Measurements from ENCODE around the gene ANKRD44.

ANKRD44 gene

GRCh38 chr2:197215748-197216360, 94.7 kb downstream of the ANKRD44 start:
- Histone ChIP-seq H3K23ac (ENCODE audit: low read length) (no peak overlapping the region), H3K36me3 (ENCODE audit: control insufficient read depth in 1 of 2, insufficient read depth in 2 of 2, low read length in 2 of 2) (no peaks in the 10 kb centered on the region), H4K12ac (ENCODE audit: low read depth, low read length) (no peak overlapping the region), H3K4me2 (ENCODE audit: low read length) (no peak overlapping the region), H4K8ac (ENCODE audit: low read depth, low read length) (no peak overlapping the region), H3K18ac (ENCODE audit: low read length) (no peak overlapping the region), H3K9ac (ENCODE audit: low read length) (no peak overlapping the region), H3K79me1 (ENCODE audit: low read length) (no peaks in the 10 kb centered on the region), H2BK5ac (ENCODE audit: low read depth, low read length, poor library complexity) (no peak overlapping the region), H2AFZ (ENCODE audit: insufficient read depth, low read length, poor library complexity) (no peak overlapping the region), H3K4ac (ENCODE audit: low read depth, low read length) (no peak overlapping the region), H3K27me3 (ENCODE audit: insufficient read depth, low read length) (no peaks in the 10 kb centered on the region), H3K14ac (ENCODE audit: low read length) (no peak overlapping the region), H2AK5ac (ENCODE audit: low read length) (no peak overlapping the region), H3K9me3 (ENCODE audit: insufficient read depth, low read depth, low read length) (no peaks in the 10 kb centered on the region), H3K4me1 (ENCODE audit: control insufficient read depth in 1 of 2, insufficient read depth in 2 of 2, low read length in 2 of 2) (no peaks in the 10 kb centered on the region), H2BK12ac (ENCODE audit: low read length) (no peak overlapping the region), H4K91ac (ENCODE audit: low read depth, low read length) (no peak overlapping the region), H2BK120ac (ENCODE audit: insufficient read depth, low read length, poor library complexity) (no peak overlapping the region), H3K27ac (ENCODE audit: low read depth, low read length) (no peak overlapping the region), H3K4me3 (ENCODE audit: low read depth, low read length) (no peak overlapping the region), H3K79me2 (ENCODE audit: control insufficient read depth, insufficient read depth, low read length, poor library complexity) (no peaks in the 10 kb centered on the region)
- no peak for DNase-seq
- no CpG with 5 or more reads among the region's 3 CpGs for WGBS (ENCODE audit: extremely low coverage, insufficient coverage, insufficient read length)

GRCh38 chr2:197212344-197213262, 98.0 kb downstream of the ANKRD44 start:
- no peak overlapping the region for H3K14ac ChIP-seq (ENCODE audit: low read length)
- H3K4me1 ChIP-seq (ENCODE audit: control insufficient read depth in 1 of 2, insufficient read depth in 2 of 2, low read length in 2 of 2) = peaks cover 5 to 6% of the 10 kb centered on the region in 2 experiments
- H3K27me3 ChIP-seq (ENCODE audit: insufficient read depth, low read length) = no peaks in the 10 kb centered on the region
- WGBS (ENCODE audit: extremely low coverage, insufficient coverage, insufficient read length) = no CpG with 5 or more reads among the region's 8 CpGs
- no peak overlapping the region for H2BK5ac ChIP-seq (ENCODE audit: low read depth, low read length, poor library complexity)
- no peaks in the 10 kb centered on the region for H3K36me3 ChIP-seq (ENCODE audit: control insufficient read depth in 1 of 2, insufficient read depth in 2 of 2, low read length in 2 of 2)
- H4K8ac ChIP-seq (ENCODE audit: low read depth, low read length) = no peak overlapping the region
- no peak overlapping the region for H4K91ac ChIP-seq (ENCODE audit: low read depth, low read length)
- no peaks in the 10 kb centered on the region for H3K9me3 ChIP-seq (ENCODE audit: insufficient read depth, low read depth, low read length)
- DNase-seq = no peak
- no peak overlapping the region for H3K4me3 ChIP-seq (ENCODE audit: low read depth, low read length)
- no peak overlapping the region for H3K23ac ChIP-seq (ENCODE audit: low read length)
- no peak overlapping the region for H4K12ac ChIP-seq (ENCODE audit: low read depth, low read length)
- no peak overlapping the region for H3K4ac ChIP-seq (ENCODE audit: low read depth, low read length)
- H3K27ac ChIP-seq (ENCODE audit: low read depth, low read length) = no peak overlapping the region
- H2BK120ac ChIP-seq (ENCODE audit: insufficient read depth, low read length, poor library complexity) = no peak overlapping the region
- no peak overlapping the region for H3K4me2 ChIP-seq (ENCODE audit: low read length)
- no peak overlapping the region for H2AFZ ChIP-seq (ENCODE audit: insufficient read depth, low read length, poor library complexity)
- H3K79me1 ChIP-seq (ENCODE audit: low read length) = no peaks in the 10 kb centered on the region
- no peaks in the 10 kb centered on the region for H3K79me2 ChIP-seq (ENCODE audit: control insufficient read depth, insufficient read depth, low read length, poor library complexity)
- no peak overlapping the region for H2BK12ac ChIP-seq (ENCODE audit: low read length)
- H3K9ac ChIP-seq (ENCODE audit: low read length) = no peak overlapping the region
- H2AK5ac ChIP-seq (ENCODE audit: low read length) = no peak overlapping the region
- no peak overlapping the region for H3K18ac ChIP-seq (ENCODE audit: low read length)

GRCh38 chr2:197211881-197212342, 98.7 kb downstream of the ANKRD44 start:
- Histone ChIP-seq H3K4ac (ENCODE audit: low read depth, low read length) (no peak overlapping the region), H3K14ac (ENCODE audit: low read length) (no peak overlapping the region), H3K4me2 (ENCODE audit: low read length) (no peak overlapping the region), H3K79me1 (ENCODE audit: low read length) (no peaks in the 10 kb centered on the region), H2AFZ (ENCODE audit: insufficient read depth, low read length, poor library complexity) (no peak overlapping the region), H3K27me3 (ENCODE audit: insufficient read depth, low read length) (no peaks in the 10 kb centered on the region), H2BK120ac (ENCODE audit: insufficient read depth, low read length, poor library complexity) (no peak overlapping the region), H3K18ac (ENCODE audit: low read length) (no peak overlapping the region), H4K8ac (ENCODE audit: low read depth, low read length) (no peak overlapping the region), H2BK12ac (ENCODE audit: low read length) (no peak overlapping the region), H3K36me3 (ENCODE audit: control insufficient read depth in 1 of 2, insufficient read depth in 2 of 2, low read length in 2 of 2) (no peaks in the 10 kb centered on the region), H3K23ac (ENCODE audit: low read length) (no peak overlapping the region), H2AK5ac (ENCODE audit: low read length) (no peak overlapping the region), H3K27ac (ENCODE audit: low read depth, low read length) (no peak overlapping the region), H3K4me1 (ENCODE audit: control insufficient read depth in 1 of 2, insufficient read depth in 2 of 2, low read length in 2 of 2) (peaks cover 5 to 6% of the 10 kb centered on the region in 2 experiments), H4K91ac (ENCODE audit: low read depth, low read length) (no peak overlapping the region), H3K4me3 (ENCODE audit: low read depth, low read length) (no peak overlapping the region), H3K9me3 (ENCODE audit: insufficient read depth, low read depth, low read length) (no peaks in the 10 kb centered on the region), H3K9ac (ENCODE audit: low read length) (no peak overlapping the region), H4K12ac (ENCODE audit: low read depth, low read length) (no peak overlapping the region), H2BK5ac (ENCODE audit: low read depth, low read length, poor library complexity) (no peak overlapping the region), H3K79me2 (ENCODE audit: control insufficient read depth, insufficient read depth, low read length, poor library complexity) (no peaks in the 10 kb centered on the region)
- WGBS (ENCODE audit: extremely low coverage, insufficient coverage, insufficient read length) = no CpG with 5 or more reads among the region's 4 CpGs
- no peak for DNase-seq

- Histone ChIP-seq H3K4ac (ENCODE audit: low read depth, low read length) (no peak overlapping the region), H4K8ac (ENCODE audit: low read depth, low read length) (no peak overlapping the region), H3K79me1 (ENCODE audit: low read length) (no peaks in the 10 kb centered on the region), H2BK12ac (ENCODE audit: low read length) (no peak overlapping the region), H2AK5ac (ENCODE audit: low read length) (no peak overlapping the region), H3K79me2 (ENCODE audit: control insufficient read depth, insufficient read depth, low read length, poor library complexity) (no peaks in the 10 kb centered on the region), H3K14ac (ENCODE audit: low read length) (no peak overlapping the region), H3K4me2 (ENCODE audit: low read length) (no peak overlapping the region), H3K27me3 (ENCODE audit: insufficient read depth, low read length) (no peaks in the 10 kb centered on the region), H3K9ac (ENCODE audit: low read length) (no peak overlapping the region), H3K9me3 (ENCODE audit: insufficient read depth, low read depth, low read length) (no peaks in the 10 kb centered on the region), H3K18ac (ENCODE audit: low read length) (no peak overlapping the region), H3K4me1 (ENCODE audit: control insufficient read depth in 1 of 2, insufficient read depth in 2 of 2, low read length in 2 of 2) (peaks cover 5 to 6% of the 10 kb centered on the region in 2 experiments), H3K4me3 (ENCODE audit: low read depth, low read length) (no peak overlapping the region), H4K12ac (ENCODE audit: low read depth, low read length) (no peak overlapping the region), H2BK120ac (ENCODE audit: insufficient read depth, low read length, poor library complexity) (no peak overlapping the region), H3K36me3 (ENCODE audit: control insufficient read depth in 1 of 2, insufficient read depth in 2 of 2, low read length in 2 of 2) (no peaks in the 10 kb centered on the region), H3K27ac (ENCODE audit: low read depth, low read length) (no peak overlapping the region), H2AFZ (ENCODE audit: insufficient read depth, low read length, poor library complexity) (no peak overlapping the region), H2BK5ac (ENCODE audit: low read depth, low read length, poor library complexity) (no peak overlapping the region), H4K91ac (ENCODE audit: low read depth, low read length) (no peak overlapping the region), H3K23ac (ENCODE audit: low read length) (no peak overlapping the region)
- DNase-seq = no peak
- no CpG with 5 or more reads among the region's 3 CpGs for WGBS (ENCODE audit: extremely low coverage, insufficient coverage, insufficient read length)
Observed at GRCh38 chr2:197210430-197210829, 100.2 kb downstream of the ANKRD44 start.

Data from trophoblast cell (in vitro differentiated cells and primary cell).